RCC 7860 (cell line): ENCODE data around the gene GBP3.
"Not testable (repeated sequence)": the region's sequence is repeated elsewhere in the genome, so short reads cannot be mapped to it uniquely, and the experiment has no call there.

Experiments
- DNase-seq: peaks from one replicate; pipeline ENCODE4 v3.0.0-alpha.2; 2015; ENCODE audit warnings: low spot score
- FAIRE-seq: peaks from 2 replicates; lab custom pipeline; 2012; peaks lifted over from hg19 to GRCh38; lab: Jason Lieb, UNC

The GBP3 gene

GRCh38 chr1:89041721-89042120, 19.1 kb upstream of the GBP3 start:
- DNase-seq (no peak), FAIRE-seq (no peak)

GRCh38 chr1:89041119-89041641, 18.5 kb upstream of the GBP3 start:
- FAIRE-seq = peak; percentile 61
- peak; percentile 15 for DNase-seq

GRCh38 chr1:89040315-89040626, 17.6 kb upstream of the GBP3 start:
- DNase-seq (no peak), FAIRE-seq (no peak)

- DNase-seq (no peak), FAIRE-seq (no peak)
These were observed 14.5 kb upstream of the GBP3 start for GRCh38 chr1:89037186-89037585.

- FAIRE-seq (no peak), DNase-seq (no peak)
These were observed 12.4 kb upstream of the GBP3 start for GRCh38 chr1:89035080-89035479.

- not testable (repeated sequence) for FAIRE-seq, DNase-seq
These were observed 11.3 kb upstream of the GBP3 start for GRCh38 chr1:89034004-89034403.

GRCh38 chr1:89029051-89029450, 6.4 kb upstream of the GBP3 start:
- FAIRE-seq, DNase-seq: not testable (repeated sequence)

GRCh38 chr1:89025928-89026327, 3.3 kb upstream of the GBP3 start:
- no peak for FAIRE-seq
- DNase-seq = no peak

- FAIRE-seq = no peak
- DNase-seq = no peak
These were observed 360 bp upstream of the GBP3 start for GRCh38 chr1:89023026-89023425.

- not testable (repeated sequence) for DNase-seq, FAIRE-seq
These were observed 4.3 kb downstream of the GBP3 start for GRCh38 chr1:89018318-89018717.

- FAIRE-seq = no peak
- DNase-seq = no peak
These were observed 14.2 kb downstream of the GBP3 start for GRCh38 chr1:89008511-89008910.

GRCh38 chr1:89005286-89006151, 17.1 kb downstream of the GBP3 start:
- DNase-seq (no peak), FAIRE-seq (no peak)

- not testable (repeated sequence) for DNase-seq, FAIRE-seq
These were observed 20.5 kb downstream of the GBP3 start for GRCh38 chr1:89002176-89002575.

GRCh38 chr1:89001510-89001909, 21.2 kb downstream of the GBP3 start:
- FAIRE-seq (no peak), DNase-seq (no peak)

- peak; percentile 63 for DNase-seq
- peak; percentile 74 for FAIRE-seq
These were observed 23.9 kb downstream of the GBP3 start for GRCh38 chr1:88998716-88999115.

- no peak for FAIRE-seq
- DNase-seq = no peak
These were observed 32.2 kb downstream of the GBP3 start for GRCh38 chr1:88990426-88990825.

GRCh38 chr1:88985692-88986091, 37.0 kb downstream of the GBP3 start:
- no peak for FAIRE-seq
- no peak for DNase-seq

GRCh38 chr1:88985032-88985431, 37.6 kb downstream of the GBP3 start:
- DNase-seq (peak; percentile 26), FAIRE-seq (no peak)

- no peak for FAIRE-seq
- DNase-seq = no peak
These were observed 38.1 kb downstream of the GBP3 start for GRCh38 chr1:88984569-88984968.

GRCh38 chr1:88983791-88984559, 38.7 kb downstream of the GBP3 start:
- peak; percentile 41 for DNase-seq

GRCh38 chr1:88982055-88982454, 40.6 kb downstream of the GBP3 start:
- FAIRE-seq = no peak
- no peak for DNase-seq

More at GRCh38 chr1:88983791-88984559, 38.7 kb downstream of the GBP3 start:
- FAIRE-seq = peak; percentile 55

- not testable (repeated sequence) for FAIRE-seq, DNase-seq
These were observed 41.2 kb downstream of the GBP3 start for GRCh38 chr1:88981506-88981905.
